Fibroblast of lung (primary cell): ENCODE results near the gene PAK6. TPM values are rescaled to one million over a fixed set of nuclear protein-coding genes. Genes with fewer than 3 reads are reported as not detected.

Experiments
- DNase-seq, 2 donors: peaks; one replicate each; pipeline versions ENCODE4 v3.0.0 to v3.0.0-alpha.2; 2010; ENCODE audit warnings: low read depth in 2 of 2
- H2AFZ ChIP-seq: 2 replicates; pipeline ENCODE4 v1.5.1; 2012; ENCODE audit warnings: low read length, control low read depth, inconsistent platforms
- H3K27ac ChIP-seq: 2 replicates; pipeline ENCODE4 v1.5.1; 2011; ENCODE audit warnings: low read length, control low read depth; ENCODE audit not compliant: insufficient read depth
- H3K27me3 ChIP-seq: 2 replicates; pipeline ENCODE4 v1.5.1; 2011; ENCODE audit warnings: mild to moderate bottlenecking, low read length; ENCODE audit not compliant: control insufficient read depth, insufficient read depth
- H3K36me3 ChIP-seq: 2 replicates; pipeline ENCODE4 v1.5.1; 2011; ENCODE audit warnings: low read length; ENCODE audit not compliant: control insufficient read depth, insufficient read depth
- H3K4me1 ChIP-seq: 2 replicates; pipeline ENCODE4 v1.5.1; 2011; ENCODE audit warnings: low read length; ENCODE audit not compliant: control insufficient read depth, insufficient read depth; ENCODE audit errors: extremely low read depth
- H3K4me2 ChIP-seq: 2 replicates; pipeline ENCODE4 v1.5.1; 2011; ENCODE audit warnings: low read length, control low read depth; ENCODE audit not compliant: insufficient read depth; ENCODE audit errors: extremely low read depth
- H3K4me3 ChIP-seq, 4 experiments: fragments of 200-600 bp in 1 of 4; sonication (generic) in 1 of 4; replicated peaks in 1 of 4; 2 replicates each; pipeline ENCODE4 v1.5.1; 2011 to 2016; ENCODE audit warnings: low read length in 4 of 4, low read depth in 3 of 4, mild to moderate bottlenecking in 3 of 4, control low read depth in 2 of 4, inconsistent platforms in 1 of 4, mixed read lengths in 1 of 4; ENCODE audit not compliant: insufficient read depth in 1 of 4; ENCODE audit errors: control extremely low read depth in 1 of 4
- H3K79me2 ChIP-seq: 2 replicates; pipeline ENCODE4 v1.5.1; 2012; ENCODE audit warnings: mild to moderate bottlenecking, low read length, inconsistent platforms; ENCODE audit not compliant: control insufficient read depth, insufficient read depth
- H3K9ac ChIP-seq: 2 replicates; pipeline ENCODE4 v1.5.1; 2011; ENCODE audit warnings: mild to moderate bottlenecking, low read length, control low read depth; ENCODE audit not compliant: insufficient read depth
- H3K9me3 ChIP-seq: 2 replicates; pipeline ENCODE4 v1.5.1; 2012; ENCODE audit warnings: low read depth, low read length; ENCODE audit not compliant: control insufficient read depth, insufficient read depth
- H4K20me1 ChIP-seq: 2 replicates; pipeline ENCODE4 v1.5.1; 2011; ENCODE audit warnings: low read length; ENCODE audit not compliant: control insufficient read depth, insufficient read depth; ENCODE audit errors: extremely low read depth
- CTCF ChIP-seq, 2 donors: IDR thresholded peaks in 1 of 2; conservative IDR thresholded peaks in 1 of 2; 1 replicate in 1 of 2; 2 replicates in 1 of 2; pipeline ENCODE4 v1.5.1; 2011 to 2012; ENCODE audit warnings: low read length in 2 of 2, control low read depth in 1 of 2, inconsistent platforms in 1 of 2, low read depth in 1 of 2, mild to moderate bottlenecking in 1 of 2
- EZH2 ChIP-seq: IDR thresholded peaks from 2 replicates; pipeline ENCODE4 v1.5.1; 2012; ENCODE audit warnings: low read length, control low read depth, mild to moderate bottlenecking; ENCODE audit errors: missing control alignments
- polyA plus RNA-seq, 2 donors: library from polyadenylated mRNA; depleted of rRNA in 1 of 2; stranded (reverse) in 1 of 2; unstranded in 1 of 2; fragments of >200 nt; gene quantifications; 2 replicates each; pipeline ENCODE4 v1.2.1, GENCODE V29; 2011 to 2012; ENCODE audit warnings: missing spikeins in 1 of 2
- total RNA-seq: library from RNA; depleted of rRNA; stranded (reverse); fragments of >200 nt; gene quantifications from 2 replicates; pipeline ENCODE4 v1.2.1, GENCODE V29; 2014

PAK6 gene
- total and polyA plus RNA-seq, 2 donors (not counting 1 experiment from before 2014, with no cell fraction given): 0.03 TPM; not detected in 1

- DNase-seq: no peak
- no peaks in the 10 kb centered on the region for H3K4me1 ChIP-seq
- no peak overlapping the region for H3K4me3 ChIP-seq
- H3K9me3 ChIP-seq: no peaks in the 10 kb centered on the region
- TF ChIP-seq CTCF (conservative IDR thresholded peaks at IDR 0.05 in 1 of 2, IDR thresholded peaks at IDR 0.05 in 1 of 2; ENCODE audit: low read depth in 1 of 2, low read length in 2 of 2): no peak
- TF ChIP-seq EZH2: no peak
- H3K4me2 ChIP-seq: no peak overlapping the region
- H3K27me3 ChIP-seq: peaks cover 9% of the 10 kb centered on the region
- no peaks in the 10 kb centered on the region for H3K36me3 ChIP-seq
- H3K79me2 ChIP-seq: no peaks in the 10 kb centered on the region
- no peak overlapping the region for H3K9ac ChIP-seq
- H2AFZ ChIP-seq: no peak overlapping the region
- H4K20me1 ChIP-seq: no peaks in the 10 kb centered on the region
- no peak overlapping the region for H3K27ac ChIP-seq
These were observed 34.6 kb downstream of the PAK6 start for GRCh38 chr15:40273428-40273827.

GRCh38 chr15:40274350-40275274, 35.7 kb downstream of the PAK6 start:
- peak; percentile 64 to 87 for DNase-seq
- Histone ChIP-seq H3K27ac (no peak overlapping the region), H3K4me1 (peaks cover 2% of the 10 kb centered on the region), H3K79me2 (no peaks in the 10 kb centered on the region), H3K4me3 (no peak overlapping the region), H4K20me1 (no peaks in the 10 kb centered on the region), H2AFZ (peak overlapping the region; percentile 11), H3K27me3 (peaks cover 15% of the 10 kb centered on the region), H3K36me3 (no peaks in the 10 kb centered on the region), H3K9ac (no peak overlapping the region), H3K9me3 (no peaks in the 10 kb centered on the region), H3K4me2 (no peak overlapping the region)
- no peak for TF ChIP-seq EZH2
- TF ChIP-seq CTCF (conservative IDR thresholded peaks at IDR 0.05 in 1 of 2, IDR thresholded peaks at IDR 0.05 in 1 of 2; ENCODE audit: low read depth in 1 of 2, low read length in 2 of 2): peak; percentile 100

GRCh38 chr15:40275523-40275922, 36.7 kb downstream of the PAK6 start:
- Histone ChIP-seq H4K20me1 (no peaks in the 10 kb centered on the region), H3K4me3 (no peak overlapping the region), H3K27me3 (peaks cover 18% of the 10 kb centered on the region), H3K4me2 (no peak overlapping the region), H3K9me3 (no peaks in the 10 kb centered on the region), H2AFZ (no peak overlapping the region), H3K27ac (no peak overlapping the region), H3K36me3 (no peaks in the 10 kb centered on the region), H3K9ac (no peak overlapping the region), H3K4me1 (peaks cover 2% of the 10 kb centered on the region), H3K79me2 (no peaks in the 10 kb centered on the region)
- no peak for TF ChIP-seq CTCF (conservative IDR thresholded peaks at IDR 0.05 in 1 of 2, IDR thresholded peaks at IDR 0.05 in 1 of 2; ENCODE audit: low read depth in 1 of 2, low read length in 2 of 2)
- no peak for TF ChIP-seq EZH2
- no peak for DNase-seq
